Stimulated activated CD4-positive, alpha-beta T cell treated with anti-CD3 and anti-CD28 coated beads, Interleukin-12 subunit alpha, Interleukin-12 subunit beta, amount 100 ng/mL, for 24 hours (primary cell): ENCODE measurements around the gene MMEL1.
"Not testable (repeated sequence)": the region's sequence is repeated elsewhere in the genome, so short reads cannot be mapped to it uniquely, and the experiment has no call there.

Experiments
- DNase-seq, 2 experiments: peaks; one replicate each; pipeline ENCODE4 v3.0.0-alpha.2; 2020; ENCODE audit warnings: low read depth in 2 of 2

MMEL1 gene

GRCh38 chr1:2632561-2633361 is at the start of gene MMEL1:
Gene MMEL1 (minus strand): TSS chr1:2633016. CDS start chr1:2629484, 3,532 bp downstream.
- DNase-seq = no peak

GRCh38 chr1:2676726-2677125 is 43.9 kb upstream of the MMEL1 start:
- DNase-seq = not testable (repeated sequence)

- not testable (repeated sequence) for DNase-seq
Measured at GRCh38 chr1:2671656-2672055, 38.8 kb upstream of the MMEL1 start.

GRCh38 chr1:2659806-2660205 is 27.0 kb upstream of the MMEL1 start:
- DNase-seq = not testable (repeated sequence)

GRCh38 chr1:2657909-2658308 is 25.1 kb upstream of the MMEL1 start:
- DNase-seq = not testable (repeated sequence)

- not testable (repeated sequence) for DNase-seq
Measured at GRCh38 chr1:2657124-2657523, 24.3 kb upstream of the MMEL1 start.

- not testable (repeated sequence) for DNase-seq
Measured at GRCh38 chr1:2655598-2656434, 23.0 kb upstream of the MMEL1 start.

- DNase-seq = not testable (repeated sequence)
Measured at GRCh38 chr1:2654443-2654948, 21.7 kb upstream of the MMEL1 start.

- DNase-seq = not testable (repeated sequence)
Measured at GRCh38 chr1:2653741-2654442, 21.1 kb upstream of the MMEL1 start.

- DNase-seq = not testable (repeated sequence)
Measured at GRCh38 chr1:2652926-2653571, 20.2 kb upstream of the MMEL1 start.

GRCh38 chr1:2652152-2652925 is 19.5 kb upstream of the MMEL1 start:
- not testable (repeated sequence) for DNase-seq

- DNase-seq = no peak
Measured at GRCh38 chr1:2650967-2651645, 18.3 kb upstream of the MMEL1 start.

- no peak for DNase-seq
Measured at GRCh38 chr1:2646837-2647236, 14.0 kb upstream of the MMEL1 start.

GRCh38 chr1:2645776-2646175 is 13.0 kb upstream of the MMEL1 start:
- DNase-seq = no peak

GRCh38 chr1:2645143-2645542 is 12.3 kb upstream of the MMEL1 start:
- no peak for DNase-seq

- DNase-seq = no peak
Measured at GRCh38 chr1:2644591-2645101, 11.8 kb upstream of the MMEL1 start.

GRCh38 chr1:2644171-2644570 is 11.4 kb upstream of the MMEL1 start:
- no peak for DNase-seq

GRCh38 chr1:2643414-2644077 is 10.7 kb upstream of the MMEL1 start:
- DNase-seq = no peak
